Measurements from ENCODE around the gene ADAMTS10. TPM values are rescaled to one million over a fixed set of nuclear protein-coding genes. Genes with fewer than 3 reads are reported as not detected.
"Not testable (repeated sequence)": the region's sequence is repeated elsewhere in the genome, so short reads cannot be mapped to it uniquely, and the experiment has no call there.

ADAMTS10 gene
- total RNA-seq, 1 experiment from 2014 or later = not detected

DNA sequence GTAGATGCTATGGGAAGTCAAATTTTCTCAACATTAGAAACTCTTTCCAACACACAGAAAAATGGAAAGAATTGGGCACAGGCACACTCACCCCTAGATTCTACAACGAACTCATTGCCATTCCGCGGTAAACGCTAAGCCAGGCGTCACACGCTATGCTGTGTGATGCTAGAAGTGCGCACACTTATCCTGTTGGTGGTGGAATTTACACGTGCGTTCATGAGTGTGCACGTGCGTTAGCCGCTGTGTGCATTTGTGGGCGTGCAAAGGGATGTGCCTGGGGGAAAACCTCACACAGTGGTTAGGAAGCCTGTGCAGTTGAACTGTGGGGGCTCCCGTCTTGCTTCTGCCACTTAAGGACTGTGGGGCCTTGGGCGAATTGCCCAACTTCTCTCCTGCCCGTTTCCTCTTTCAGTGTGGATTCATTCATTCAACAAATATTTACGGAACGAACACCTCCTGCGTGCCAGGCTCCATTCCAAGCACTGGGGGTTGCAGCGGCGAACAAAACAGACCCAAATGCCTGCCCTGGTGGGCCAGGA is 27.6 kb upstream of the ADAMTS10 start:
- BruUV-seq (replicated peaks) = no TSS peak
- CTCF ChIA-PET = no interaction called here
- H3K4me1 ChIP-seq (ENCODE audit: insufficient read depth, low read length) = peaks cover 8% of the 10 kb centered on the region
- DNase-seq = peak; percentile 67
- peak overlapping the region; percentile 14; the same call in 1 of the 2 replicates for H3K4me3 ChIP-seq (ENCODE audit: low read length)
- 0 out of 2 replicates have a peak, but pooled peaks cover 3% of the 10 kb centered on the region for H3K27me3 ChIP-seq (ENCODE audit: low read length)
- no peaks in the 10 kb centered on the region for H3K79me2 ChIP-seq (ENCODE audit: low read length)
- intact Hi-C loops (cut with micrococcal nuclease) = no loop called here
- H3K36me3 ChIP-seq (ENCODE audit: low read depth, low read length) = no peaks in the 10 kb centered on the region
- H3K9ac ChIP-seq (ENCODE audit: low read length) = no peak overlapping the region
- TF ChIP-seq, protein P1, sequence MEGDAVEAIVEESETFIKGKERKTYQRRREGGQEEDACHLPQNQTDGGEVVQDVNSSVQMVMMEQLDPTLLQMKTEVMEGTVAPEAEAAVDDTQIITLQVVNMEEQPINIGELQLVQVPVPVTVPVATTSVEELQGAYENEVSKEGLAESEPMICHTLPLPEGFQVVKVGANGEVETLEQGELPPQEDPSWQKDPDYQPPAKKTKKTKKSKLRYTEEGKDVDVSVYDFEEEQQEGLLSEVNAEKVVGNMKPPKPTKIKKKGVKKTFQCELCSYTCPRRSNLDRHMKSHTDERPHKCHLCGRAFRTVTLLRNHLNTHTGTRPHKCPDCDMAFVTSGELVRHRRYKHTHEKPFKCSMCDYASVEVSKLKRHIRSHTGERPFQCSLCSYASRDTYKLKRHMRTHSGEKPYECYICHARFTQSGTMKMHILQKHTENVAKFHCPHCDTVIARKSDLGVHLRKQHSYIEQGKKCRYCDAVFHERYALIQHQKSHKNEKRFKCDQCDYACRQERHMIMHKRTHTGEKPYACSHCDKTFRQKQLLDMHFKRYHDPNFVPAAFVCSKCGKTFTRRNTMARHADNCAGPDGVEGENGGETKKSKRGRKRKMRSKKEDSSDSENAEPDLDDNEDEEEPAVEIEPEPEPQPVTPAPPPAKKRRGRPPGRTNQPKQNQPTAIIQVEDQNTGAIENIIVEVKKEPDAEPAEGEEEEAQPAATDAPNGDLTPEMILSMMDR (conservative IDR thresholded peaks at IDR 0.05; ENCODE audit: low read depth, low read length) = no peak
- TF ChIP-seq EZH2 (IDR thresholded peaks at IDR 0.05; ENCODE audit: low read length, unreplicated experiment) = no peak
- no peak for TF ChIP-seq EZH2phosphoT487 (IDR thresholded peaks at IDR 0.05; ENCODE audit: borderline replicate concordance, low read length)
- no peaks in the 10 kb centered on the region for H3F3A ChIP-seq (ENCODE audit: low read length, unreplicated experiment)
- peak; percentile 48 for ATAC-seq
- H2AFZ ChIP-seq (ENCODE audit: low read length) = peak overlapping the region; percentile 47; the same call in 1 of the 2 replicates
- H3K9me2 ChIP-seq (replicated peaks; ENCODE audit: low read length) = no peaks in the 10 kb centered on the region
- H3K27ac ChIP-seq (ENCODE audit: low read length) = no peak overlapping the region
- no peaks in the 10 kb centered on the region for H4K20me1 ChIP-seq (ENCODE audit: low read length)
- peak overlapping the region; percentile 69 for H3K4me2 ChIP-seq (ENCODE audit: low read length)
- H3K9me3 ChIP-seq (ENCODE audit: low read length) = no peaks in the 10 kb centered on the region; the same call in 1 of the 2 replicates
- POLR2A ChIA-PET (ENCODE audit: unreplicated experiment) = no interaction called here

DNA sequence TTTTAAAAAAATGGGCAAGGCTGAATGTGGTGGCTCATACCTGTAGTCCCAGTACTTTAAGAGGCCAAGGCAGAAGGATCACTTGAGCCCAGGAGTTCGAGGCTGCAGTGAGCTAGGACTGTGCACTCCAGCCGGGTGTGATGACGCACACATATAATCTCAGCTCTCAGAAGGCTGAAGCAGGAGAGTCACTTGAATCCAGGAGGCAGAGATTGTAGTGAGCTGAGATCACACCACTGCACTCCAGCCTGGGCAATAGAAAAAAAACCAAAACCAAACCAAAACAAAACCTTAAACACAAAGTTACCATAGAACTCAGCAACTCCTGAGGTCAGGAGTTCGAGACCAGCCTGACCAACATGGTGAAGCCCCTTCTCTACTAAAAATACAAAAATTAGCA is 26.6 kb upstream of the ADAMTS10 start:
- CTCF ChIA-PET; BruUV-seq (replicated peaks); H3K27me3 ChIP-seq (ENCODE audit: low read length); H3F3A ChIP-seq (ENCODE audit: low read length, unreplicated experiment); H3K79me2 ChIP-seq (ENCODE audit: low read length); H3K9me2 ChIP-seq (replicated peaks; ENCODE audit: low read length); H3K4me3 ChIP-seq (ENCODE audit: low read length); H3K9me3 ChIP-seq (ENCODE audit: low read length); H2AFZ ChIP-seq (ENCODE audit: low read length); H3K9ac ChIP-seq (ENCODE audit: low read length); POLR2A ChIA-PET (ENCODE audit: unreplicated experiment); H3K27ac ChIP-seq (ENCODE audit: low read length); DNase-seq; H3K36me3 ChIP-seq (ENCODE audit: low read depth, low read length); H3K4me1 ChIP-seq (ENCODE audit: insufficient read depth, low read length); intact Hi-C loops (cut with micrococcal nuclease); ATAC-seq; H4K20me1 ChIP-seq (ENCODE audit: low read length); H3K4me2 ChIP-seq (ENCODE audit: low read length): not testable (repeated sequence)

DNA sequence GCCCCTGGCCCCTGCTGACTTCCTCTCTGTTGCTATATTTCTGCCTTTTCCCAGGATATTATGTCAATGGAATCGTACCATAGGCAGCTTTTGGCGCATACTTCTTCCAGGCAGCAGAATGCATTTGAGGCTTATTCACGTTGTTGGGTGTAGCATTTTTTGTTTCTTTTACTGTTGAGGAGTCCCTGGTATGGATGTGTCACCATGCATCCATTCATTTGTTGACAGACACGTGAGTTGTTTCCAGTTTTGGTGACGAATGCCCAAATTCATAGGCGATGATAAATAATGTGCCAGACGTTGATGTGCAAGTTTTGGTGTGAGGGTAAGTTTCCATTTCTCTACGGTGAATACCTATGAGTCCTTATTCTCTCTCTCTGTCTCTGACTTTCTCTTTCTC is 24.9 kb upstream of the ADAMTS10 start:
- no peaks in the 10 kb centered on the region for H3K9me2 ChIP-seq (replicated peaks; ENCODE audit: low read length)
- no peaks in the 10 kb centered on the region for H3K36me3 ChIP-seq (ENCODE audit: low read depth, low read length)
- H3K4me1 ChIP-seq (ENCODE audit: insufficient read depth, low read length) = peaks cover 8% of the 10 kb centered on the region
- H3K9me3 ChIP-seq (ENCODE audit: low read length) = no peaks in the 10 kb centered on the region
- POLR2A ChIA-PET (ENCODE audit: unreplicated experiment) = no interaction called here
- TF ChIP-seq, protein P1 (conservative IDR thresholded peaks at IDR 0.05; ENCODE audit: low read depth, low read length) = no peak
- no peak for TF ChIP-seq EZH2 (IDR thresholded peaks at IDR 0.05; ENCODE audit: low read length, unreplicated experiment)
- no peak overlapping the region for H3K4me2 ChIP-seq (ENCODE audit: low read length)
- ATAC-seq = peak; percentile 37
- peak; percentile 79 for DNase-seq
- H3F3A ChIP-seq (ENCODE audit: low read length, unreplicated experiment) = no peaks in the 10 kb centered on the region
- H3K79me2 ChIP-seq (ENCODE audit: low read length) = no peaks in the 10 kb centered on the region
- no peak overlapping the region for H3K4me3 ChIP-seq (ENCODE audit: low read length)
- no peak overlapping the region for H3K9ac ChIP-seq (ENCODE audit: low read length)
- no TSS peak for BruUV-seq (replicated peaks)
- no peak overlapping the region for H2AFZ ChIP-seq (ENCODE audit: low read length)
- H3K27ac ChIP-seq (ENCODE audit: low read length) = no peak overlapping the region
- no peaks in the 10 kb centered on the region for H4K20me1 ChIP-seq (ENCODE audit: low read length)
- intact Hi-C loops (cut with micrococcal nuclease) = no loop called here
- 0 out of 2 replicates have a peak, but pooled peaks cover 2% of the 10 kb centered on the region for H3K27me3 ChIP-seq (ENCODE audit: low read length)
- CTCF ChIA-PET = no interaction called here
